Ishikawa (cell line): ENCODE measurements around the gene GLI3.

Source experiments
- CEBPB ChIP-seq: IDR thresholded peaks from 2 replicates; pipeline ENCODE4 v1.6.1; 2012
- CREB1 ChIP-seq: IDR thresholded peaks from 2 replicates; pipeline ENCODE4 v1.6.1; 2012; ENCODE audit warnings: low read depth
- EGR1 ChIP-seq: IDR thresholded peaks from 2 replicates; pipeline ENCODE4 v1.6.1; 2012
- EP300 ChIP-seq: IDR thresholded peaks from 2 replicates; pipeline ENCODE4 v1.6.1; 2012; ENCODE audit warnings: borderline replicate concordance
- FOXM1 ChIP-seq: IDR thresholded peaks from 2 replicates; pipeline ENCODE4 v1.6.1; 2012; ENCODE audit warnings: low read depth, borderline replicate concordance
- NFIC ChIP-seq: IDR thresholded peaks from 2 replicates; pipeline ENCODE4 v1.6.1; 2012
- RAD21 ChIP-seq: IDR thresholded peaks from 2 replicates; pipeline ENCODE4 v1.6.1; 2012; ENCODE audit warnings: low read depth
- TAF1 ChIP-seq: IDR thresholded peaks from 2 replicates; pipeline ENCODE4 v1.6.1; 2012; ENCODE audit warnings: low read depth, mild to moderate bottlenecking
- TCF12 ChIP-seq: IDR thresholded peaks from 2 replicates; pipeline ENCODE4 v1.6.1; 2012; ENCODE audit warnings: low read depth
- TEAD4 ChIP-seq: IDR thresholded peaks from 2 replicates; pipeline ENCODE4 v1.6.1; 2012
- YY1 ChIP-seq: IDR thresholded peaks from 2 replicates; pipeline ENCODE4 v1.6.1; 2012; ENCODE audit warnings: low read depth
- ZBTB7A ChIP-seq: IDR thresholded peaks from 2 replicates; pipeline ENCODE4 v1.6.1; 2012; ENCODE audit warnings: low read depth
- TF ChIP-seq, protein P1 (sequence below): IDR thresholded peaks from 2 replicates; pipeline ENCODE4 v1.6.1; 2012
- TF ChIP-seq, protein P2 (sequence below): IDR thresholded peaks from 2 replicates; pipeline ENCODE4 v1.6.1; 2012; ENCODE audit warnings: low read depth, mild to moderate bottlenecking
- TF ChIP-seq, protein P3 (sequence below): IDR thresholded peaks from 2 replicates; pipeline ENCODE4 v1.6.1; 2012

GLI3 gene

DNA sequence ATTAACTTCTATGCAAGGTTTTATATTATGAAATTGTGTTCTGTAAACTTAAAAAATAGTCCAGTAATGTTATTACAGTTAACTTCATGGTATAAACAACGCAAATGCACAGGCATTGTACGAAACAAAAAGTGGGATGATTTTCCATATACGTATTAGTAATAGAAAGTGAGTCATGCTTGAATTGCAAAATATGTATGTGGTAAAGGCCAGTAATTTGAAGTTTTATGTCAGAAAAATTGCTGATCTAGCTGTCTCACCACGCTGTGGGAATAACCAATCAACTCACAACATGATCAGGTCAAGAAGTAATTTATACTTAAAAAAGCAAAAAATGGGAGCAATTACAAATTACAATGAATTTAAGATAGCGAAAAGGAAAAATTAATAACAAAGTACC, 37.0 kb upstream of the GLI3 start:
- no peak for TF ChIP-seq TAF1
- no peak for TF ChIP-seq NFIC
- TF ChIP-seq, protein P1, sequence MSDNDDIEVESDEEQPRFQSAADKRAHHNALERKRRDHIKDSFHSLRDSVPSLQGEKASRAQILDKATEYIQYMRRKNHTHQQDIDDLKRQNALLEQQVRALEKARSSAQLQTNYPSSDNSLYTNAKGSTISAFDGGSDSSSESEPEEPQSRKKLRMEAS, result no peak
- TF ChIP-seq RAD21, result no peak
- no peak for TF ChIP-seq ZBTB7A
- TF ChIP-seq CREB1, result no peak
- TF ChIP-seq FOXM1, result no peak
- TF ChIP-seq EGR1, result no peak
- no peak for TF ChIP-seq TCF12
- TF ChIP-seq, protein P2, sequence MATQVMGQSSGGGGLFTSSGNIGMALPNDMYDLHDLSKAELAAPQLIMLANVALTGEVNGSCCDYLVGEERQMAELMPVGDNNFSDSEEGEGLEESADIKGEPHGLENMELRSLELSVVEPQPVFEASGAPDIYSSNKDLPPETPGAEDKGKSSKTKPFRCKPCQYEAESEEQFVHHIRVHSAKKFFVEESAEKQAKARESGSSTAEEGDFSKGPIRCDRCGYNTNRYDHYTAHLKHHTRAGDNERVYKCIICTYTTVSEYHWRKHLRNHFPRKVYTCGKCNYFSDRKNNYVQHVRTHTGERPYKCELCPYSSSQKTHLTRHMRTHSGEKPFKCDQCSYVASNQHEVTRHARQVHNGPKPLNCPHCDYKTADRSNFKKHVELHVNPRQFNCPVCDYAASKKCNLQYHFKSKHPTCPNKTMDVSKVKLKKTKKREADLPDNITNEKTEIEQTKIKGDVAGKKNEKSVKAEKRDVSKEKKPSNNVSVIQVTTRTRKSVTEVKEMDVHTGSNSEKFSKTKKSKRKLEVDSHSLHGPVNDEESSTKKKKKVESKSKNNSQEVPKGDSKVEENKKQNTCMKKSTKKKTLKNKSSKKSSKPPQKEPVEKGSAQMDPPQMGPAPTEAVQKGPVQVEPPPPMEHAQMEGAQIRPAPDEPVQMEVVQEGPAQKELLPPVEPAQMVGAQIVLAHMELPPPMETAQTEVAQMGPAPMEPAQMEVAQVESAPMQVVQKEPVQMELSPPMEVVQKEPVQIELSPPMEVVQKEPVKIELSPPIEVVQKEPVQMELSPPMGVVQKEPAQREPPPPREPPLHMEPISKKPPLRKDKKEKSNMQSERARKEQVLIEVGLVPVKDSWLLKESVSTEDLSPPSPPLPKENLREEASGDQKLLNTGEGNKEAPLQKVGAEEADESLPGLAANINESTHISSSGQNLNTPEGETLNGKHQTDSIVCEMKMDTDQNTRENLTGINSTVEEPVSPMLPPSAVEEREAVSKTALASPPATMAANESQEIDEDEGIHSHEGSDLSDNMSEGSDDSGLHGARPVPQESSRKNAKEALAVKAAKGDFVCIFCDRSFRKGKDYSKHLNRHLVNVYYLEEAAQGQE, result no peak
- TF ChIP-seq CEBPB, result no peak
- TF ChIP-seq YY1, result no peak
- TF ChIP-seq EP300, result no peak
- TF ChIP-seq, protein P3, sequence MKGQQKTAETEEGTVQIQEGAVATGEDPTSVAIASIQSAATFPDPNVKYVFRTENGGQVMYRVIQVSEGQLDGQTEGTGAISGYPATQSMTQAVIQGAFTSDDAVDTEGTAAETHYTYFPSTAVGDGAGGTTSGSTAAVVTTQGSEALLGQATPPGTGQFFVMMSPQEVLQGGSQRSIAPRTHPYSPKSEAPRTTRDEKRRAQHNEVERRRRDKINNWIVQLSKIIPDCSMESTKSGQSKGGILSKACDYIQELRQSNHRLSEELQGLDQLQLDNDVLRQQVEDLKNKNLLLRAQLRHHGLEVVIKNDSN, result no peak
- TF ChIP-seq TEAD4, result no peak

DNA sequence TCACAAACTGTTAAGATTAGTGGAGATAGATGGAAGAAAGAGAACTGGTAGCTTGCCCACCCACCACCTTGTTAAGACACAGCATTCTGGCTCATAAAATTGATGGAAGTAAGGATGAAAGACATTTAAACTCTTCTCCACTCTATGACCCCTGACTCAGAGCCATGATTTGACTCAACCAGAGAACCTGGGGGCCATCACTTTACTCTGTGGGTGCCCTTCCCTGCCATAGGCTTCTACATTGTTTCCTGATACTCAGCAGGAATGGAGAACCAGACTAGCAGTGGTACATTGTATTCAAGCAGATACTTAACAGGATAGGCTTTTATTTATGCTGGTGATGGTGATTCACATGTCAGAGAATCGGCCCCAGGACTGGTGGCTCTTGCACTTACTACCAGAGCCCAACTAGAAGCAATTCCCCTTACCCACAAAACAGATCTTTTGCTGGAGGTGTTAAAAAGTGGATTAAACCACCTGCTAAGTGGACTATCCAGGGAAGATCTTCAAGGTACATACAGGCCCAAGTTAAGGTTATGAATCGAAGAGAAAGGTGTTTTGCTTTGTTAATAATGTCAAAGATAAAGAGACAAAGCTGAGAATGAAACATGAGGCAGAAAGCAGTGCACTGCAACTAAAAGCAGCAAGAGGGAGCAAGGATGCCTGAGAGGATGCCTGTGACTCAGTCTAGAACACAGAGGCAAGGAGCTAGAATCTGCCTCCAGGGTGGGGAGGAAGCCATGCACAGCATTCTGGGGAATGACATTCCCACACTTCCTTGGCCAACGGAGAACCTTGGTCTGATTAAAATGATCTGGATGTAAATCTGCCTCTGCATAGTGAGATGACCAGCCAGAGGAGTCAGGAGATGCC, 36.0 kb upstream of the GLI3 start:
- TF ChIP-seq RAD21 (no peak), CREB1 (no peak), CEBPB (no peak), TAF1 (no peak), YY1 (no peak), TEAD4 (no peak), NFIC (no peak), ZBTB7A (no peak), TCF12 (no peak), EP300 (no peak), FOXM1 (no peak), EGR1 (no peak)
- TF ChIP-seq, protein P1, result no peak
- TF ChIP-seq, protein P2, result no peak
- TF ChIP-seq, protein P3, result no peak

DNA sequence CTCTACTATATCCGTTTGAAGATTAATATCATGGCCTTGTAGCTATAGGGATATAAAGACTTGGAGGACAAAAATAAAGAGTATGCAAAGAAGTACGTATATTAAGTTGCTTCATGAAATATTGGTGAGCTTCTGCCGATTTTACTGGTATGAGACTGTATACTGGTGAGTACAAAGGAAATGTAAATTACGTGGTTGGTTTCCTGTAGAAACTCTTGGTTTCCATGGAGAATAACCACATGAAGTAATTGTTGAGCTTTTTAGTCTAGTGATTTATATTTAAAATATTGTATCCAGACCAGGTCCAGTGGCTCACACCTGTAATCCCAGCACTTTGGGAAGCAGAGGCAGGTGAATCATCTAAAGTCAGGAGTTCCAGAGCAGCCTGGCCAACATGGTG, 32.2 kb upstream of the GLI3 start:
- TF ChIP-seq CEBPB, result no peak
- TF ChIP-seq ZBTB7A, result no peak
- TF ChIP-seq TCF12, result no peak
- TF ChIP-seq NFIC, result no peak
- TF ChIP-seq, protein P3, result no peak
- no peak for TF ChIP-seq YY1
- TF ChIP-seq, protein P1, result no peak
- TF ChIP-seq EGR1, result no peak
- no peak for TF ChIP-seq EP300
- TF ChIP-seq CREB1, result no peak
- no peak for TF ChIP-seq FOXM1

DNA sequence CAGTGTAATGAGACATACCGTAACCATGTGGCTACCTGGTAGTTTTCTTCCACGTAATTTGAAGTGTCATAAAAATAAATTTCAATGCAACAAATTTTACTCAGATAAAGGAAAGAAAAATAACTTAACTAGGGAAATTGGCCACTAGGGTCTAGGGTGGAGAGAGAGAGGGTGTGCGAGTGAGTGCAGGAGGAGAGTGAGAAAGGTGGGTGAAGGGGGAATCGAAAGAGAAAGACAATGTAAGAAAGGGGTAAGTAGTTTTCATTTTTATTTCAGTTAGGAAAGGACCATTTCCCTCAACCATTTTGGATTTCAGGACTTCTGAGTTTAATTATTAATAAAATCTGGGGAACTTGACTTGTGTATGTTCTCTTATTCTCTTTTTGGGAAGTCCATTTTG, 27.7 kb upstream of the GLI3 start:
- TF ChIP-seq TCF12 (no peak), TEAD4 (no peak)
- TF ChIP-seq, protein P1, result no peak

DNA sequence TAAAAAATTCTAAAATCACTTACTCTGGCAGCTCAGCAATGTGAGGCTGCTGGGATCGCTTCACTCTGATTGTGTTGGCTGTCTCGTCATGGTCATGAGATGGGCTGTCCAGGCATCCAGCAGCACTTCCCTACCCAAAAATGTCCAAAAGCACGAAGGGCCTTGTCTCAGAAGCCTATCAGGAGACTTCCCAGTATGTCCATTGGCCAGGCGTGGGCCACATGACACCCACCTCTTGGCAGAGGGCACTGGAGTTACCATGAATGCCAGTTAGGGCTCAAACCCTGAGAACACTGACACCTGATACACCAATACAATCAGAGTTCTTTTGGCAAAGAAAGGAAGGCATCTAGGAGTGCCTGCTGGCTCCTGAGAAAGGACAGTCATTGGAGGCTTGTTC, 27.0 kb upstream of the GLI3 start:
- TF ChIP-seq NFIC (no peak), EGR1 (no peak), CREB1 (no peak), YY1 (no peak), CEBPB (no peak), ZBTB7A (no peak), RAD21 (no peak)
- TF ChIP-seq, protein P1, result no peak
- TF ChIP-seq, protein P2, result no peak
- TF ChIP-seq, protein P3, result no peak
